Activated CD8-positive, alpha-beta T cell treated with anti-CD3 and anti-CD28 coated beads, Interleukin-2, amount 10 ng/mL, durations not matched to agents 7 days and 5 days (primary cell): ENCODE measurements around the gene PPP4C. TPM values are rescaled to one million over a fixed set of nuclear protein-coding genes. Genes with fewer than 3 reads are reported as not detected.

Experiments used
- ATAC-seq: fragments of 150-1000 bp; cut with Tn5 transposase; one replicate; pipeline ENCODE4 v1.10.0; 2021; ENCODE audit warnings: moderate library complexity
- CTCF ChIA-PET: fragments of 350-600 bp; sonication (Branson Sonifier 250); formaldehyde crosslinking; loops from one replicate; lab custom pipeline; 2021; ENCODE audit warnings: antibody characterized with exemption; lab: Charles Lee
- POLR2A ChIA-PET: fragments of 350-600 bp; sonication (Branson Sonifier 250); formaldehyde crosslinking; loops from one replicate; lab custom pipeline; 2021; ENCODE audit warnings: antibody characterized with exemption; lab: Charles Lee
- DNase-seq: peaks from one replicate; pipeline ENCODE4 v3.0.0-alpha.2; 2020
- H3K27ac Mint-ChIP-seq: one replicate; pipeline ENCODE4 v1.8.0; 2021; ENCODE audit warnings: mild to moderate bottlenecking, mixed read lengths
- H3K27me3 Mint-ChIP-seq: one replicate; pipeline ENCODE4 v1.8.0; 2021; ENCODE audit warnings: low read depth, mixed read lengths
- H3K36me3 Mint-ChIP-seq: one replicate; pipeline ENCODE4 v1.8.0; 2021; ENCODE audit warnings: low read depth, mixed read lengths
- H3K4me1 Mint-ChIP-seq: one replicate; pipeline ENCODE4 v1.8.0; 2021; ENCODE audit warnings: low read depth, mixed read lengths
- H3K4me3 Mint-ChIP-seq: one replicate; pipeline ENCODE4 v1.8.0; 2021; ENCODE audit warnings: mild to moderate bottlenecking, mixed read lengths
- H3K9me3 Mint-ChIP-seq: one replicate; pipeline ENCODE4 v1.8.0; 2022; ENCODE audit warnings: mixed read lengths; ENCODE audit not compliant: insufficient read depth
- total RNA-seq, 2 experiments: library from RNA; stranded (reverse); gene quantifications; one replicate each; pipeline ENCODE4 v1.2.3, GENCODE V29; 2021

Gene PPP4C
- total RNA-seq, 2 experiments from 2014 or later: 157 TPM

DNA sequence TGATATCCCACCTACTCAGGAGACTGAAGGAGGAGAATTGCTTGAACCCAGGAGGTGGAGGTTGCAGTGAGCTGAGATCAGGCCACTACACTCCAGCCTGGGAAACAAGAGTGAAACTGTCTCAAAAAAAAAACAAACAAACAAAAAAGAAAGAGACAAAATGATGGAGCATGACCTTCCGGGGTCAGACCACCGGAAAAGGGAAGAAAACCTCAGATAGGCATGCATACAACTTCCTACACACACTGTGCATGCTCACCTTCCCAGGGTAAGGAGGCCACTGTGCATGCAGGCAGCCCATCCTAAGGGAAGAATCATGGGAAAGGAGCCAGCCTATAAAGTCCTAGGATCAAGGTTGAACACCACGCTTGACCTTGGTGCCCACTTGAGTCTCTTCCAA is 56.8 kb downstream of the PPP4C start:
- ChIA-PET CTCF (no interaction called here), POLR2A (no interaction called here)
- Mint-ChIP-seq H3K4me1 (peaks cover 13% of the 10 kb centered on the region), H3K27me3 (no peaks in the 10 kb centered on the region), H3K27ac (no peak overlapping the region), H3K9me3 (peaks cover 13% of the 10 kb centered on the region), H3K4me3 (no peak overlapping the region), H3K36me3 (peaks cover 19% of the 10 kb centered on the region)
- ATAC-seq (no peak), DNase-seq (no peak)

Other genes with a start within 250 kb of the PPP4C start
- 10 to 100 TPM; 51.1 to 53.2 TPM for gene CDIPT, start 212.8 kb upstream of the PPP4C start, total RNA-seq
- not detected for gene SEZ6L2, start 176.4 kb upstream of the PPP4C start, total RNA-seq
- under 1 TPM in 1 of 2 experiments, not detected in 1; 0.24 TPM for gene ASPHD1, start 175.5 kb upstream of the PPP4C start, total RNA-seq
- gene KCTD13, start 149.8 kb upstream of the PPP4C start, total RNA-seq: 10 to 100 TPM; 33.8 to 35.5 TPM
- 10 to 100 TPM; 57.8 to 61.0 TPM for gene TMEM219, start 113.9 kb upstream of the PPP4C start, total RNA-seq
- 10 to 100 TPM; 48.9 to 49.8 TPM for gene TAOK2, start 102.1 kb upstream of the PPP4C start, total RNA-seq
- gene HIRIP3, start 80.4 kb upstream of the PPP4C start, total RNA-seq: 10 to 100 TPM; 46.4 to 47.3 TPM
- gene INO80E, start 79.8 kb upstream of the PPP4C start, total RNA-seq: 100 to 1,000 TPM; 104 to 117 TPM
- gene DOC2A, start 65.0 kb upstream of the PPP4C start, total RNA-seq: under 1 TPM in 1 of 2 experiments, not detected in 1; 0.34 TPM
- gene C16orf92, start 52.8 kb upstream of the PPP4C start, total RNA-seq: not detected
- gene TLCD3B, start 44.7 kb upstream of the PPP4C start, total RNA-seq: 1 to 10 TPM; 4.6 TPM
- gene ALDOA, start 10.2 kb upstream of the PPP4C start, total RNA-seq: 1,000 to 10,000 TPM; 1,738 to 1,843 TPM
- gene TBX6, start 15.9 kb downstream of the PPP4C start, total RNA-seq: 1 to 10 TPM; 1.3 TPM
- 10 to 100 TPM; 29.4 to 34.5 TPM for gene YPEL3, start 20.2 kb downstream of the PPP4C start, total RNA-seq
- 10 to 100 TPM; 10.5 to 12.6 TPM for gene GDPD3, start 37.5 kb downstream of the PPP4C start, total RNA-seq
- 10 to 100 TPM; 83.5 to 93.7 TPM for gene MAPK3, start 47.2 kb downstream of the PPP4C start, total RNA-seq
- 1,000 to 10,000 TPM; 1,875 to 1,983 TPM for gene CORO1A, start 107.6 kb downstream of the PPP4C start, total RNA-seq
- 100 to 1,000 TPM; 205 to 212 TPM for gene BOLA2B, start 117.7 kb downstream of the PPP4C start, total RNA-seq
- 100 to 1,000 TPM; 115 to 123 TPM for gene SLX1A, start 117.9 kb downstream of the PPP4C start, total RNA-seq
- gene SULT1A3, start 123.3 kb downstream of the PPP4C start, total RNA-seq: 10 to 100 TPM; 28.9 to 32.8 TPM
- gene NPIPB13, start 172.5 kb downstream of the PPP4C start, total RNA-seq: 10 to 100 TPM; 12.6 to 24.3 TPM